ENCODE measurements around the gene C19orf38. TPM values are rescaled to one million over a fixed set of nuclear protein-coding genes. Genes with fewer than 3 reads are reported as not detected.
"Not testable (repeated sequence)": the region's sequence is repeated elsewhere in the genome, so short reads cannot be mapped to it uniquely, and the experiment has no call there.

C19orf38 gene
- total RNA-seq, 1 donor from 2014 or later = not detected

GRCh38 chr19:10855879-10856522 is 7.8 kb downstream of the C19orf38 start:
- Histone ChIP-seq H3K36me3 (no peaks in the 10 kb centered on the region), H3K9me3 (no peaks in the 10 kb centered on the region), H3K27me3 (no peaks in the 10 kb centered on the region), H3K4me1 (no peaks in the 10 kb centered on the region), H3K27ac (no peak overlapping the region), H3K4me3 (no peak overlapping the region)
- DNase-seq (ENCODE audit: low spot score in 2 of 2) = no peak
- TF ChIP-seq, protein P1, sequence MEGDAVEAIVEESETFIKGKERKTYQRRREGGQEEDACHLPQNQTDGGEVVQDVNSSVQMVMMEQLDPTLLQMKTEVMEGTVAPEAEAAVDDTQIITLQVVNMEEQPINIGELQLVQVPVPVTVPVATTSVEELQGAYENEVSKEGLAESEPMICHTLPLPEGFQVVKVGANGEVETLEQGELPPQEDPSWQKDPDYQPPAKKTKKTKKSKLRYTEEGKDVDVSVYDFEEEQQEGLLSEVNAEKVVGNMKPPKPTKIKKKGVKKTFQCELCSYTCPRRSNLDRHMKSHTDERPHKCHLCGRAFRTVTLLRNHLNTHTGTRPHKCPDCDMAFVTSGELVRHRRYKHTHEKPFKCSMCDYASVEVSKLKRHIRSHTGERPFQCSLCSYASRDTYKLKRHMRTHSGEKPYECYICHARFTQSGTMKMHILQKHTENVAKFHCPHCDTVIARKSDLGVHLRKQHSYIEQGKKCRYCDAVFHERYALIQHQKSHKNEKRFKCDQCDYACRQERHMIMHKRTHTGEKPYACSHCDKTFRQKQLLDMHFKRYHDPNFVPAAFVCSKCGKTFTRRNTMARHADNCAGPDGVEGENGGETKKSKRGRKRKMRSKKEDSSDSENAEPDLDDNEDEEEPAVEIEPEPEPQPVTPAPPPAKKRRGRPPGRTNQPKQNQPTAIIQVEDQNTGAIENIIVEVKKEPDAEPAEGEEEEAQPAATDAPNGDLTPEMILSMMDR (IDR thresholded peaks at IDR 0.05) = peak in 2 of 3 experiments; percentile 18 to 19
- intact Hi-C loops (cut with DNase I) = no loop called here

GRCh38 chr19:10856899-10857298 is 8.7 kb downstream of the C19orf38 start:
- H3K9me3 ChIP-seq; DNase-seq (ENCODE audit: low spot score in 2 of 2); H3K27me3 ChIP-seq; H3K36me3 ChIP-seq; intact Hi-C loops (cut with DNase I); H3K27ac ChIP-seq; H3K4me3 ChIP-seq; H3K4me1 ChIP-seq: not testable (repeated sequence)

- H3K4me3 ChIP-seq = no peak overlapping the region
- no peaks in the 10 kb centered on the region for H3K9me3 ChIP-seq
- no peaks in the 10 kb centered on the region for H3K36me3 ChIP-seq
- TF ChIP-seq, protein P1 (IDR thresholded peaks at IDR 0.05) = peak in 2 of 3 experiments; percentile 37 to 45
- DNase-seq (ENCODE audit: low spot score in 2 of 2) = no peak
- no peak overlapping the region for H3K27ac ChIP-seq
- intact Hi-C loops (cut with DNase I) = no loop called here
- peaks cover 0 to 4% of the 10 kb centered on the region in 2 donors for H3K4me1 ChIP-seq
- H3K27me3 ChIP-seq = no peaks in the 10 kb centered on the region
Observed at GRCh38 chr19:10858204-10858828, 10.1 kb downstream of the C19orf38 start.

DNA sequence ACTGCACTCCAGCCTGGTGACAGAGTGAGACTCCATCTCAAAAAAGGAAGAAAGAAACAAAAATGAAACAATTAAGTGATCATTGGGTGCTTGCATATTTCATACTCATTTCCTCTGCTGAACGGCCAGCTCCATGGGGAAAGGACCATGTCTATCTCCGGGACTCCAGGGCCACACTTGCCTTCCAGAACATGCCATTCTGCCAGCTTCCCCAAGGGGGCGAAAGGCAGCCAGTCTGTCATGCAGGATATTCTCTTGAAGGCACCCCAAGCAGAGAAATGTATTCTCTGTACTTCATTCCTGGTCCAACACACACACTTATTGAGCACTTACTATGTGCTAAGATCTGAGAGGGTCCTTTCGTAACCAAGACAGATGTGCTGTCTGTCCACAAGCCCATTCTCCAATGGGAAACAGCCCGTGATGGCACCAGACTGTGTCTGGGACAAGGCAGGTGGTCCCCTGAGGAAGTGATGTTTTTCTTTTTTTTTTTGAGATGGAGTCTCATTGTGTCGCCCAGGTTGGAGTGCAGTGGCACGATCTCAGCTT is 13.0 kb downstream of the C19orf38 start:
- H3K4me3 ChIP-seq = no peak overlapping the region
- TF ChIP-seq, protein P1 (IDR thresholded peaks at IDR 0.05) = peak in 2 of 3 experiments; percentile 23 to 31
- H3K36me3 ChIP-seq = no peaks in the 10 kb centered on the region
- H3K27me3 ChIP-seq = no peaks in the 10 kb centered on the region
- H3K27ac ChIP-seq = no peak overlapping the region
- no peaks in the 10 kb centered on the region for H3K9me3 ChIP-seq
- intact Hi-C loops (cut with DNase I) = loop anchor here (5.0 kb wide), 1 partner anchor 44 kb away; no protein-coding TSS in a partner anchor
- H3K4me1 ChIP-seq = peaks cover 4 to 8% of the 10 kb centered on the region in 2 donors
- no peak for DNase-seq (ENCODE audit: low spot score in 2 of 2)

GRCh38 chr19:10862561-10863106 is 14.4 kb downstream of the C19orf38 start:
- TF ChIP-seq, protein P1 (IDR thresholded peaks at IDR 0.05) = no peak

More at GRCh38 chr19:10862561-10863106, 14.4 kb downstream of the C19orf38 start:
- no peaks in the 10 kb centered on the region for H3K9me3 ChIP-seq
- no peaks in the 10 kb centered on the region for H3K36me3 ChIP-seq
- no peaks in the 10 kb centered on the region for H3K27me3 ChIP-seq
- intact Hi-C loops (cut with DNase I) = loop anchor here (5.0 kb wide), 1 partner anchor 45 kb away; no protein-coding TSS in a partner anchor
- peak overlapping the region in 1 of 2 donors; percentile 44 for H3K4me3 ChIP-seq
- peak overlapping the region; percentile 62 to 69 for H3K27ac ChIP-seq
- peaks cover 4 to 8% of the 10 kb centered on the region in 2 donors for H3K4me1 ChIP-seq
- no peak for DNase-seq (ENCODE audit: low spot score in 2 of 2)
